ELF-1 (cell line): Measurements from ENCODE around the gene MYO18B.
A peak's percentile ranks its signal among the peaks of the same experiment; 100 is the strongest.
"Not testable (repeated sequence)": the region's sequence is repeated elsewhere in the genome, so short reads cannot be mapped to it uniquely, and the experiment has no call there.

Experiments used
- DNase-seq: peaks from one replicate; pipeline ENCODE4 v3.0.0-alpha.2; 2016; ENCODE audit warnings: low read depth, low spot score

Gene MYO18B

GRCh38 chr22:25741692-25742626 is at the start of gene MYO18B:
MYO18B (plus strand) TSS chr22:25742188; CDS start chr22:25761093, 18,905 bp downstream.
- no peak for DNase-seq

- DNase-seq, result no peak
Observed at GRCh38 chr22:25692397-25693267, 49.4 kb upstream of the MYO18B start.

GRCh38 chr22:25693268-25693565 is 48.8 kb upstream of the MYO18B start:
- no peak for DNase-seq

- no peak for DNase-seq
Observed at GRCh38 chr22:25694196-25694907, 47.6 kb upstream of the MYO18B start.

- no peak for DNase-seq
Observed at GRCh38 chr22:25695146-25695545, 46.8 kb upstream of the MYO18B start.

- no peak for DNase-seq
Observed at GRCh38 chr22:25696763-25697162, 45.2 kb upstream of the MYO18B start.

- DNase-seq, result no peak
Observed at GRCh38 chr22:25697181-25697664, 44.8 kb upstream of the MYO18B start.

GRCh38 chr22:25697978-25698377 is 44.0 kb upstream of the MYO18B start:
- DNase-seq, result no peak

- DNase-seq, result peak; percentile 75
Observed at GRCh38 chr22:25698461-25698860, 43.5 kb upstream of the MYO18B start.

- no peak for DNase-seq
Observed at GRCh38 chr22:25698978-25699377, 43.0 kb upstream of the MYO18B start.

- DNase-seq, result no peak
Observed at GRCh38 chr22:25701056-25701780, 40.8 kb upstream of the MYO18B start.

- no peak for DNase-seq
Observed at GRCh38 chr22:25702040-25702439, 39.9 kb upstream of the MYO18B start.

- DNase-seq, result no peak
Observed at GRCh38 chr22:25702571-25703167, 39.3 kb upstream of the MYO18B start.

GRCh38 chr22:25704701-25705100 is 37.3 kb upstream of the MYO18B start:
- no peak for DNase-seq

- no peak for DNase-seq
Observed at GRCh38 chr22:25706197-25706596, 35.8 kb upstream of the MYO18B start.

GRCh38 chr22:25708430-25708829 is 33.6 kb upstream of the MYO18B start:
- not testable (repeated sequence) for DNase-seq

- DNase-seq, result no peak
Observed at GRCh38 chr22:25709758-25710157, 32.2 kb upstream of the MYO18B start.

- DNase-seq, result no peak
Observed at GRCh38 chr22:25710501-25710900, 31.5 kb upstream of the MYO18B start.

- no peak for DNase-seq
Observed at GRCh38 chr22:25711491-25711890, 30.5 kb upstream of the MYO18B start.

GRCh38 chr22:25712661-25713400 is 29.2 kb upstream of the MYO18B start:
- no peak for DNase-seq
